Heart left ventricle (tissue), 16 donors: ENCODE results near the gene TTC17. TPM values are rescaled to one million over a fixed set of nuclear protein-coding genes. Genes with fewer than 3 reads are reported as not detected.
A peak's percentile ranks its signal among the peaks of the same experiment; 100 is the strongest.
"Not testable (repeated sequence)": the region's sequence is repeated elsewhere in the genome, so short reads cannot be mapped to it uniquely, and the experiment has no call there.

Experiments
- ATAC-seq, 4 donors: fragments of 200-7000 bp; cut with Tn5 transposase; one replicate each; pipeline ENCODE4 v1.9.1; 2020 to 2022; ENCODE audit warnings: moderate library complexity in 4 of 4, mild to moderate bottlenecking in 3 of 4, moderate number of reproducible peaks in 1 of 4
- DNase-seq, 5 donors: peaks; one replicate each; pipeline ENCODE4 v3.0.0-alpha.2; 2020
- H3K27ac ChIP-seq, 12 donors: fragments of 200-600 bp; sonication (generic) in 4 of 12; one replicate each; pipeline versions ENCODE4 v1.5.0 to v1.8.0; 2016 to 2022; ENCODE audit warnings: mild to moderate bottlenecking in 2 of 12
- H3K27me3 ChIP-seq, 9 donors: fragments of 200-600 bp; sonication (generic) in 2 of 9; one replicate each; pipeline versions ENCODE4 v1.5.1 to v1.8.0; 2016 to 2022; ENCODE audit warnings: mild to moderate bottlenecking in 3 of 9
- H3K36me3 ChIP-seq, 9 donors: fragments of 200-600 bp; sonication (generic) in 2 of 9; one replicate each; pipeline versions ENCODE4 v1.5.0 to v1.8.0; 2018 to 2022; ENCODE audit warnings: mild to moderate bottlenecking in 2 of 9
- H3K4me1 ChIP-seq, 12 donors: fragments of 200-600 bp; sonication (generic) in 4 of 12; one replicate each; pipeline versions ENCODE4 v1.5.0 to v1.8.0; 2016 to 2022; ENCODE audit warnings: mild to moderate bottlenecking in 3 of 12
- H3K4me3 ChIP-seq, 12 donors: fragments of 200-600 bp; sonication (generic) in 4 of 12; one replicate each; pipeline versions ENCODE4 v1.5.0 to v1.8.0; 2017 to 2022; ENCODE audit warnings: mild to moderate bottlenecking in 9 of 12, moderate library complexity in 4 of 12
- H3K9me3 ChIP-seq, 12 donors: fragments of 200-600 bp; sonication (generic) in 4 of 12; one replicate each; pipeline versions ENCODE4 v1.5.0 to v1.8.0; 2016 to 2022; ENCODE audit warnings: mild to moderate bottlenecking in 1 of 12
- POLR2A ChIP-seq, 2 donors: fragments of 450-650 bp; IDR thresholded peaks; one replicate each; pipeline ENCODE4 v1.6.1; 2017; ENCODE audit warnings: antibody characterized with exemption in 2 of 2, mild to moderate bottlenecking in 2 of 2, moderate library complexity in 2 of 2
- WGBS, 4 donors: extraction: QIAGEN DNeasy Blood & Tissue Kit in 2 of 4; methylation state at CpG; one replicate each; pipeline versions ENCODE4 v1.1.5 to v1.1.7; 2013 to 2018; 5-methylcytosine and 5-hydroxymethylcytosine counted together
- intact Hi-C, 10 donors: fragments of 100-400 bp; cut with DNase I; formaldehyde crosslinking; loops; one replicate each; pipeline versions ENCODE4 v1.11.1 to v1.14.2; 2022
- polyA plus RNA-seq, 2 donors: library from polyadenylated mRNA; stranded (reverse); fragments of 200-250 nt; gene quantifications; one replicate each; pipeline ENCODE4 v1.2.3, GENCODE V29; 2013
- total RNA-seq, 9 donors: library from RNA; depleted of rRNA in 2 of 9; stranded (reverse); fragments of >200 nt in 2 of 9; fragmentation: NEBNext Ultra II Directional in 3 of 9; extraction: Animal tissue kit (Norgen Biotek cat#: 25700) in 3 of 9; gene quantifications; one replicate each; pipeline versions ENCODE4 v1.1.0 to v1.2.4, GENCODE V29; 2016 to 2023
- TF ChIP-seq, protein P1 (sequence below), 12 donors: fragments of 200-600 bp; sonication (generic) in 4 of 12; IDR thresholded peaks; one replicate each; pipeline versions ENCODE4 v1.5.0 to v1.8.0; 2018 to 2022; ENCODE audit warnings: antibody characterized with exemption in 12 of 12, mild to moderate bottlenecking in 5 of 12
- donor health status: ischemic (EF 13 %, LVEDD 7.1; RV severe dilation, severe dysfunction).
- donor health status: healthy with polysubstance abuse.
- donor health status: DM: no; HTN: yes; CAD: no.
- donor health status: DM: no; HTN: no; CAD: no.
- donor health status: ischemic (EF 25% LVEDD 6.9; RV normal size, moderate dysfunction).
- donor health status: ischemic (EF 25% LVEDD 5.7; RV mildly dilated, moderate dysfunction).
- donor health status: healthy.
- donor health status: DM: yes; HTN: yes; CAD: no.
- donor health status: ischemic (EF 35%, LVEDD 5.7; RV mildly dilated, moderate dysfunction).
- donor health status: nonischemic (EF 11% LVEDD 7.7; RV severe dilation, severe dysfunction).
- donor health status: DM: yes; HTN: yes; CAD: no.
- donor health status: PGD.
- donor health status: ischemic (EF 29% LVEDD 5.4; RV normal size, mild dysfunction).
- donor health status: nonischemic (EF 23%, LVEDD 6.1; RV moderate dilation, normal function).

The TTC17 gene
- total and polyA plus RNA-seq, 11 donors: 20.9 to 43.9 (median 30.2) TPM

DNA sequence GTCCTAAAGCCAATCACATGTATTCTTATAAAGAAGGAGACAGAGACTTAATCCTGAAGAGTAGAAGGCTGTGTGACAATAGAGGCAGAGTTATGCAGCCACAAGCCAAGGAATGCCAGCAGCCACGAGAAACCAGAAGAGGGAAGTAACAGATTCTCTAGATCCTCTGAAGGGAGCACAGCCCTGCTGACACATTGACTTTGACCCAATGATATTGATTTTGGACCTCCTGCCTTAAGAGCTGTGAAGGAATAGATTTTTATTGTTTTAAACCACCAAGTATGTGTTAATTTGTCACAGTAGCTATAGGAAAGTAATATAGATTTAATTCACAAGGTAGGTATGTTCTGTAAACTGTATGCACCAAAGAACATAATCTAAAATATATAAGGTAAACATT, 103.6 kb downstream of the TTC17 start:
- Histone ChIP-seq H3K27me3 (no peaks in the 10 kb centered on the region), H3K9me3 (peaks cover 0 to 38% (median 2%) of the 10 kb centered on the region in 12 donors), H3K4me1 (no peaks in the 10 kb centered on the region), H3K4me3 (no peak overlapping the region), H3K36me3 (peaks cover 5 to 96% (median 85%) of the 10 kb centered on the region in 9 donors), H3K27ac (no peak overlapping the region)
- ATAC-seq: no peak
- no peak for TF ChIP-seq POLR2A (IDR thresholded peaks at IDR 0.05)
- TF ChIP-seq, protein P1, sequence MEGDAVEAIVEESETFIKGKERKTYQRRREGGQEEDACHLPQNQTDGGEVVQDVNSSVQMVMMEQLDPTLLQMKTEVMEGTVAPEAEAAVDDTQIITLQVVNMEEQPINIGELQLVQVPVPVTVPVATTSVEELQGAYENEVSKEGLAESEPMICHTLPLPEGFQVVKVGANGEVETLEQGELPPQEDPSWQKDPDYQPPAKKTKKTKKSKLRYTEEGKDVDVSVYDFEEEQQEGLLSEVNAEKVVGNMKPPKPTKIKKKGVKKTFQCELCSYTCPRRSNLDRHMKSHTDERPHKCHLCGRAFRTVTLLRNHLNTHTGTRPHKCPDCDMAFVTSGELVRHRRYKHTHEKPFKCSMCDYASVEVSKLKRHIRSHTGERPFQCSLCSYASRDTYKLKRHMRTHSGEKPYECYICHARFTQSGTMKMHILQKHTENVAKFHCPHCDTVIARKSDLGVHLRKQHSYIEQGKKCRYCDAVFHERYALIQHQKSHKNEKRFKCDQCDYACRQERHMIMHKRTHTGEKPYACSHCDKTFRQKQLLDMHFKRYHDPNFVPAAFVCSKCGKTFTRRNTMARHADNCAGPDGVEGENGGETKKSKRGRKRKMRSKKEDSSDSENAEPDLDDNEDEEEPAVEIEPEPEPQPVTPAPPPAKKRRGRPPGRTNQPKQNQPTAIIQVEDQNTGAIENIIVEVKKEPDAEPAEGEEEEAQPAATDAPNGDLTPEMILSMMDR (IDR thresholded peaks at IDR 0.05): no peak
- WGBS, 4 donors: 84 to 97% (median 92%) methylated on average over 1 of the region's 1 CpG
- no peak for DNase-seq
- intact Hi-C loops: no loop called here

DNA sequence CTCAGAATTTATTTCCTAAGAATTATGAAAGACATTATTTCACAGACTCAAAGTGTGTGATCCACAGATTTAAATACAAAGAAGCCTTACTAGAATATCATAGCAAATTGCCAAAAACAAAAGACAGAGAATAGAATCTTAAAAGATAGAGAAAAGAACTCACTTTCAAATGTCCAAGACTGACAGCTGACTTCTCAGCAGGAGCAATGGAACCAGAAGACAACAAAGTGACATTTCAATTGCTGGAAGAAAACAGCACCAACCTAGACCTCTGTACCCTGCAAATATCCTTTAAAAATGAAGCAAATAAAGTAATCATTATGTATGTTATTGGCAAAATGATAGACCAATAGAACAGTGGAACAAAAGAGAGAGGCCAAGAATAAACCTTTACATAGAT, 109.2 kb downstream of the TTC17 start:
- Histone ChIP-seq H3K27ac (no peak overlapping the region), H3K36me3 (peaks cover 0 to 51% (median 44%) of the 10 kb centered on the region in 9 donors), H3K9me3 (peaks cover 0 to 35% (median 4%) of the 10 kb centered on the region in 12 donors), H3K27me3 (no peaks in the 10 kb centered on the region), H3K4me3 (no peak overlapping the region), H3K4me1 (no peaks in the 10 kb centered on the region)
- DNase-seq: no peak
- no peak for ATAC-seq
- TF ChIP-seq POLR2A (IDR thresholded peaks at IDR 0.05): no peak
- TF ChIP-seq, protein P1 (IDR thresholded peaks at IDR 0.05): no peak
- intact Hi-C loops: no loop called here

DNA sequence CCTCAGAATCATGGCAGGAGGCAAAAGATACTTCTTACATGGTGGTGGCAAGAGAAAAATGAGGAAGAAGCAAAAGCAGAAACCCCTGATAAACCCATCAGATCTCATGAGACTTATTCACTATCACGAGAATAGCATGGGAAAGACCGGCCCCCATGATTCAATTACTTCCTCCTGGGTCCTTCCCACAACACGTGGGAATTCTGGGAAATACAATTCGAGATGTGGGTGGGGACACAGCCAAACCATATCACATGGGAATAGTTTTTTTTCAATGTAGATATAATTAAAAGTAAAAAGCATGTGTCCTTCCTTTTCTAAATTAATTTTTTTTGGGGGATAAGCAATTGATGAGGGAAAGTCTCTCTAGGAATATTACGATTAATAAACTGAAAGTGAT, 118.8 kb downstream of the TTC17 start:
- H3K4me3 ChIP-seq, H3K4me1 ChIP-seq, intact Hi-C loops, DNase-seq, H3K27ac ChIP-seq, ATAC-seq, H3K27me3 ChIP-seq: not testable (repeated sequence)
- WGBS, 4 donors: 81 to 89% (median 85%) methylated on average over 5 of the region's 5 CpGs
- Histone ChIP-seq H3K9me3 (peaks cover 0 to 75% (median 13%) of the 10 kb centered on the region in 12 donors), H3K36me3 (peaks cover 0 to 19% (median 0%) of the 10 kb centered on the region in 9 donors)

DNA sequence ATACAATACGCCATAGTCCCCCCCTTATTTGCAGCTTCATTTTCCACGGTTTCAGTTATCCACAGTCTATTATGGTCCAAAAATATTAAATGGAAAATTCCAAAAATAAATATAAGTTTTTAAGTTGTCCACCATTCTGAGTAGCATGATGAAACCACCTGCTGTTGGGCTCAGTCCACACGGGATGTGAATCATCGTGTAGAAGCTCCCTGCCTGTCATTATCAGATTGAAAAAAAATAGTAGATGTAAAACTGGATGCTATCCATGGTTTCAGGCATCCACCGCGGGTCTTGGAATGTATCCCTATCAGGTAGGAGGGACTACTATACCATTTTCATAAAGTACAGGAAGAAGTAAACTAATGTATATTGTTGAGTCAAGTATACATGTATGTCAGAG, 127.4 kb downstream of the TTC17 start:
- TF ChIP-seq, protein P1 (IDR thresholded peaks at IDR 0.05): no peak
- TF ChIP-seq POLR2A (IDR thresholded peaks at IDR 0.05): no peak
- no peak overlapping the region for H3K27ac ChIP-seq
- H3K36me3 ChIP-seq: peaks cover 0 to 50% (median 13%) of the 10 kb centered on the region in 9 donors
- H3K4me1 ChIP-seq: no peaks in the 10 kb centered on the region
- ATAC-seq (no peak), DNase-seq (no peak)
- H3K4me3 ChIP-seq: no peak overlapping the region
- peaks cover 0 to 10% (median 7%) of the 10 kb centered on the region in 12 donors for H3K9me3 ChIP-seq
- H3K27me3 ChIP-seq: no peaks in the 10 kb centered on the region
- 75 to 81% (median 78%) methylated on average over 6 of the region's 6 CpGs for WGBS, 4 donors
- intact Hi-C loops: no loop called here

DNA sequence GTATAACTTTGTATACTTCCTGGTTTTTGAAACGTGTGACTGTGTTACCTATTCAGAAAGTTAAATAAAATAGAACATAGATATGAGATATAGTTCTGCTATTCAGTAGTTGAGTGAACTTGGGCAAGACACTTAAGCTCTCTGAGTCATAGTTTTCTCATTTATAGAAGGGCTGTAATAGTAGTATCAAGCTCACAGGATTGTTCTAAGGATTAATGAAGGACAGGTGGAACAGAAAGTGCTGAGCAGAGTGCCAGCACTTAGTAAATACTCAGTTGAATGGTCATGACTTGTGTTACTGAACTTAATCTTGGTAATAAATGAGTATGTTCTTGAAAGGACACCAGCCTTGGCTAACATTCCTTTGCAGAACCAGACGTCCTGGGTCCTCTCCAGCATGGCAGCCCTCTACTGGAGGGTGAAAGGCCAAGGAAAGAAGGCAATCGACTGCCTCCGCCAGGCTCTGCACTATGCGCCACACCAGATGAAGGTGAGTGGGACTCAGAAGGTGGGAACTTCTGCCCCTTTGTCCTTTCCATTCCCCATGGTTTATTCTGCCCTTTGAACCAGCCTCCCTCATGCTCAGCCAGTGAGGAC, 131.2 kb downstream of the TTC17 start:
- TF ChIP-seq, protein P1 (IDR thresholded peaks at IDR 0.05): no peak
- no peak for TF ChIP-seq POLR2A (IDR thresholded peaks at IDR 0.05)
- H3K4me3 ChIP-seq: no peak overlapping the region
- H3K4me1 ChIP-seq: no peaks in the 10 kb centered on the region
- no peak for DNase-seq
- intact Hi-C loops: no loop called here
- H3K27me3 ChIP-seq: no peaks in the 10 kb centered on the region
- H3K27ac ChIP-seq: no peak overlapping the region
- H3K9me3 ChIP-seq: no peaks in the 10 kb centered on the region
- WGBS, 4 donors: 87 to 92% (median 90%) methylated on average over 5 of the region's 5 CpGs
- ATAC-seq: peak in 1 of 4 donors; percentile 13
- peaks cover 0 to 77% (median 52%) of the 10 kb centered on the region in 9 donors for H3K36me3 ChIP-seq
